ENCODE data around the gene HECW1.

DNA sequence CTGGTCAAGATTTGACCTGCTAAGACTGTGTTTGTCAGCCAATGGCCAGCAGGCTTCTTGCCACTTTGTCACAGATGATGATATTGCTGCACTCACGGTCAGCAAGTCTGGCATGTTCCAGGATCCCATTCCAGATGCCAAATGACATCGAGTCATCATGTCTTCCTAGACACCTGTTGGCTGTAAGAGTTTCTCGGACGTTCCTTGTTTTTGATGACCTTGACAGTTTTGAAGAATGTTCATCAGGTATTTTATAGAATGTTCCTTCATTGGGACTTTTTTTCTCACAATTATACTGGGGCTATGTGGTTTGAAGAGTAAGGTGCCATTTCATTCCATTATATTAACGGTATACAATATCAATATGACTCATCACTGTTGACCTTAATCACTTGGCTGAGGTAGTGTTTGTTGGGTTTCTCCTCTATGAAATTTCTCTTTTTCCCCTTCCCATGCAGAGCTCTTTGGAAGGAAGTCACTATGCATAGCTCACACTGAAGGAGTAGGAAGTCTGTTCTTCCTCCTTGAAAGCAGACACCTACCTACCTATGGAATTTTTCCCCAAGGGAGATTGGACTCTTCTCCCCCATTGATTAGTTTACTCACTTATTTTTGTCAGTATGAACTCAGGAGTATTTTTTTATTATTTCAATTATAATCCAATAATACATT lies 31.6 kb downstream of the HECW1 start:
- TF ChIP-seq POLR2A (IDR thresholded peaks at IDR 0.05) (no peak), EP300 (IDR thresholded peaks at IDR 0.05) (no peak), POLR2AphosphoS5 (IDR thresholded peaks at IDR 0.05) (no peak)
- TF ChIP-seq, protein P1, sequence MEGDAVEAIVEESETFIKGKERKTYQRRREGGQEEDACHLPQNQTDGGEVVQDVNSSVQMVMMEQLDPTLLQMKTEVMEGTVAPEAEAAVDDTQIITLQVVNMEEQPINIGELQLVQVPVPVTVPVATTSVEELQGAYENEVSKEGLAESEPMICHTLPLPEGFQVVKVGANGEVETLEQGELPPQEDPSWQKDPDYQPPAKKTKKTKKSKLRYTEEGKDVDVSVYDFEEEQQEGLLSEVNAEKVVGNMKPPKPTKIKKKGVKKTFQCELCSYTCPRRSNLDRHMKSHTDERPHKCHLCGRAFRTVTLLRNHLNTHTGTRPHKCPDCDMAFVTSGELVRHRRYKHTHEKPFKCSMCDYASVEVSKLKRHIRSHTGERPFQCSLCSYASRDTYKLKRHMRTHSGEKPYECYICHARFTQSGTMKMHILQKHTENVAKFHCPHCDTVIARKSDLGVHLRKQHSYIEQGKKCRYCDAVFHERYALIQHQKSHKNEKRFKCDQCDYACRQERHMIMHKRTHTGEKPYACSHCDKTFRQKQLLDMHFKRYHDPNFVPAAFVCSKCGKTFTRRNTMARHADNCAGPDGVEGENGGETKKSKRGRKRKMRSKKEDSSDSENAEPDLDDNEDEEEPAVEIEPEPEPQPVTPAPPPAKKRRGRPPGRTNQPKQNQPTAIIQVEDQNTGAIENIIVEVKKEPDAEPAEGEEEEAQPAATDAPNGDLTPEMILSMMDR (IDR thresholded peaks at IDR 0.05): no peak

All from upper lobe of left lung (tissue), 4 donors.